ENCODE results near the gene MEGF11. TPM values are rescaled to one million over a fixed set of nuclear protein-coding genes. Genes with fewer than 3 reads are reported as not detected.

MEGF11 gene
- total RNA-seq, 1 donor from 2014 or later = 6.2 TPM

DNA sequence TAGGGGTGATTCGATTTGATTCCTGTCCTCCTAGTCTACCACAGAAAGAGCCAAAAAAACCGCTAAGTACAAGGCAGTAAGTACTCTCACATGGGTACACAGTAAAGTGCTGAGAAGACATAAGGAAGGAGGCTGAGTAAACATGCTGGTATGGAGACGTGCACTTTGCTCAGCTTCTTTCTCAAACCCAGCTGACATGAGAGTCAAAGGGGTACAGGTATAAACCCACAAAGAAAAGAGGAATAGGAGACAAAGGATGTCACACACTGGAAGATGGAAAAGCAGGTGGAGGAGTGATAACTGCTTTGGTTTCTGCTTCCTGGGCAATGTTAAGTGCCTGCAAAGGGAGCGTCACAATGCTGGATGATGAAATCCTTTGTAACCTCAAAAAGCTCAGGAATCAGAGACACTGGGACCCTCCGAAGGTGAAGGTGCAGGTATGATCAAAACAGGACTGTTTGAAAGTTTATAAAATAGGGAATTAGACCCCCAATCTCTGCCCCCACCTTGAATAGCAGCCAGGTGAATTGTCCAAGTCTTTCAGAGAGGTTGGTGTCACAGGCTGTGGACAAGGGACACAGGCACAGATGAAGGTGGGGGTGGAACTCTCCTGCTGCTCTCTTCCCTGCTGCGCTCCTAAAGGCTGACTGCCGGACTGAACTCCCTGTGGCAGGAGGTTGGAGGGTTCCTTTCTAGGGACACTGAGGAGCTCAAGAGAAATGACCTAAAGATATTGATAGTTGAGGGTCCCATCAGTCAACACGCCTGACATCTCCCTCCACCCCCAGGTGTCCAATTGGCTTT, 282.4 kb downstream of the MEGF11 start:
- no peak for DNase-seq (ENCODE audit: low read depth)

DNA sequence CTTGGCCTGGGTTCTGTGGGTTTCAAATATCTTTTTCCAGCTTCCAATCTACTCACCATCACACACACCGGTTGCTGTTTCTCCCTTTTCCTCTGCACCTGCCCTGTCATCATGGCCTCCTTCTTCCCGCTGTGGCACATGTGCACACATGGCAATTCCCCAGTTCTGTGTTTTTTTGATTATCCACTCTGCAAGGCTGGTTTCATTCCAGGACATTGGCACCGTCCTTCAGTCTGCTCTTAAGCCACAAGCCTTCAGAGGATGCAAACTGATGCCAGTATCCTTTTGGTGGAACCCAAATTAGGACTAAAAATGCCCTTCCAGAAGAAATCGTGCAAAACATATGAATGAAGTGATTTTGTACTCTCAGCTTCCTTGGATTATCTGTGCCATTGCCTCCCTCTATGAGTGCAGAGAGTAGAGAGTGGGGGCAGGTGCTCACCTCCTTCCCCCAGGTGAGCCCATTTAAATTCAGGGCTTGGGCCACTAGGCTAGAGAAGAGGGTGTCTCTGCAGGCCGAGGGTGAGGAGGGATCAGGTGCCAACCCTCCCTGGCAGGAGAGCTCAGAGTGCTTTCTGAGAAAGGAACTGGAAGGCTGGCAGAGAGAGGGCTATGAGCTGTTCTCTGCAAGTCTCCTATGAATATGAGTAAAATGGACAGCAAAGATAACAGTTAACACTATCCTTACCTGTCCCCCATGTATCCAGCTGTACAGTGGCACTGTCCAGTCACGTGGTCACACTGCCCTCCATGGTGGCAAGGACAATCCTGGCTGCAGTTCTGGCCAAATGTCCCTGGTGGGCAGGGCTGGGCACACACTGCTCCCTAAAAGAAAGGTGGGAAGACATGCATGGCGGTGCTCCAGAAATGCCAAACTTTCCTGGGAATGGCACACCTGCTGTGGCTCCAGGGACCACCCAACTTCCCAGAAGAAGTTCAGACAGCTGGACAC, 283.4 kb downstream of the MEGF11 start:
- no peak for DNase-seq (ENCODE audit: low read depth)

DNA sequence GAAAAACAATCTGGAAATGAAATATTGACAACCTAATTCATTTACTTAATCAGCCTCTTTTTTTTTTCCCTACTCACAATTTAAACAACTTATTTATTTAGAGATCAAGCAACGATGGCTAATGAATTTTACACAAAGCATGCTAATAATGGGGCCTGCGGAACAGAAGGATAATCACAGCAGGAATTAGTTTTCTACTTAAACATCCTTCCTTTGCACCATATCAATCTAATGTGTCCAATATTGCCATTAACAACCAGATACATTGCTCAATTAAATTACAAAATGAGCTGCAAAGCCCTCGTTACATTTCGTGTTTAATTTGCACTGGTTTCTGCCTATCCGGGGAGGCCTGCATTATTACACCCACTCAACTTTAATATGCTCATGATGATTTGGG, 285.0 kb downstream of the MEGF11 start:
- no peak for DNase-seq (ENCODE audit: low read depth)

DNA sequence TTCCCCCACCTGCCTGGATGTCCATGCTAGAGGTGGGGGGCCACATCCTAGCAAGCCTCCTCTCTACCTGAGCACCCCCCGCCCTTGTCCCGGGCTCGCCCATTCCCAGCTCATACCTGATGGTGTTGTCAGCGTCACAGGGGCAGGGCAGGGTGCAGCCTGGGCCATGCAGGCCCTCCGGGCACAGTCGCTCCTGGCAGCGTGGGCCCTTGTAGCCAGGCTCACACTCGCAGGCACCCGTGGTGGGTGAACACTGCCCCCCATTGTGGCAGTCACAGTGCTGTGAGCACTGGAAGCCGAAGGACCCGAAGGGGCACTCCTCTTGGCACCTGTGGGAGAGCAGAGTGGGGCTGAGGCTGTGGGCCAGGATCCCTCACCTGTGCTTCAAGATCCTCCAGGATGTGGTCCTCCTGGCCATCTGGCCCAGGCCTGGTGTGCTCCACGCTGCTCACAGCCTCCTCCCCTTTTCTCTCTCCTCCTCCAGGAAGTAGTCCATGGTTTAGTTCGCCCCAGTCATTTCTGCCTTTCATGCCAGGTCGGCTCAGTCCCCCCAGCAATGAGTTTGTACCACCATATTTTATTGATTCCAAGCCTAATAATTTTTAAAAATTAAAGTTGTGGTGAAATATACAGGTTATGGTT, 288.6 kb downstream of the MEGF11 start:
- DNase-seq (ENCODE audit: low read depth) = no peak

DNA sequence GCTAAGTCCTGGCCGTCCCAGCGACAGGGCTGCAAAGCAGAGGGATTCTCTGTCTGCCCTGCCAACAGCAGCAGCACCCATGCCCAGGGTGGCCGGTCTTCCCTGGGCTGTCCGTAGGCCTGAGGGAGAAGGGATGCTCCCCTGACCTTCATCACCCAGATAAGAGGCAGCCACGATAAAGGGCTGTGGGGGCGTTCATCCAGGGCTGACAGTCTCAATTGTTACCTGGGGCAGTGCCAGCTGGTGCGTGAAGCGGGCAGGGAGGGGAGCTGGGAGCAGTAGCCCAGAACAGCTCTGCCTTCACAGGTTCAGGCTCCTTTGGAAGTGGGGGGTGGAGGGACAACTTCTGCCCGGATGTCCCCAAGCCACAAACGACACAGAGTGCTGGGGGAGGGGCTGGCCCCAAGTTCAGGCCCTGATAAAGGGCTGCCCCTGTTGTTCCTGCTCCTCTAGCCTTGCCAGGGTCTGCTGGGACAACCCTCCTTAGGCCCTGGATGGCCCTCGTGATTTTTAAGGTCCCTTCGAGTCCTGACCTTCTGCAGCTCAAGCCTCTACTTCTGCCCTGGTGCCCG, 289.6 kb downstream of the MEGF11 start:
- no peak for DNase-seq (ENCODE audit: low read depth)

DNA sequence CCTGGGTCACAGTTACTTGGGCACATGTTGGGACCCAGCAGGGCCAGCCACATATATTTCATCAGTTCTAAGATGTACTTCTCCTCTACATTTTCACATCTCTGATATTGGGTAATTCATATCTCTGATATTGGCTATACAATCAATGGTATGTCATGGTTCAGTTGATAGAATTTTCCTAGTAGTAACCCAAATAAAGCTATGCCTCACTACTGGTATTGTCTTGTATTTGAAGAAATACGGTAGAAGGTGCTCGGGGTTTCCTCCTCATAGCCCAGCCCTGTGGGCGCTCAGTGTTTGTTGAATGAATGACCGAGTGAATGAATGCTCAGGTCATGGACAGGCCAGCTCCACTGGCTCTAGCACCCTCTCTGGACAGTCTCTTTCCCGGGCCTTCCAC, 290.2 kb downstream of the MEGF11 start:
- no peak for DNase-seq (ENCODE audit: low read depth)

DNA sequence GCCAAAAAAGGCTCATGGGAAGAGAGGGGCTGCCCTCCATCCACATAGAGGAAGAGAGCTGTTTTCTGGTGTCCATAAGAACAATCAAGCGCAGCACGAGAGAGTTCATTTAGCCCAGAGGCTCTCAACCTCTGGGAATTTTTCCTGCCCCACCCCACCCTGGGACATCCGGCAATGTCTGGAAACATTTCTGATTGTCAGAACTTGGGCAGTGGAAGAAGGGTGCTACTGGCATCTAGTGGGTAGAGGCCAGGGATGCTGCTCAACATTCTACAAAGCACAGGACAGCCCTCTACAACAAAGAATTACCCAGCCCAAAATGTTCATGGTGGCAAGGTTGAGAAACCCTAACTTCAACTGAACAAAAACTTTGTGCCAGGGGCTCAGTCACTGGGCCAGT, 291.4 kb downstream of the MEGF11 start:
- DNase-seq (ENCODE audit: low read depth) = no peak

DNA sequence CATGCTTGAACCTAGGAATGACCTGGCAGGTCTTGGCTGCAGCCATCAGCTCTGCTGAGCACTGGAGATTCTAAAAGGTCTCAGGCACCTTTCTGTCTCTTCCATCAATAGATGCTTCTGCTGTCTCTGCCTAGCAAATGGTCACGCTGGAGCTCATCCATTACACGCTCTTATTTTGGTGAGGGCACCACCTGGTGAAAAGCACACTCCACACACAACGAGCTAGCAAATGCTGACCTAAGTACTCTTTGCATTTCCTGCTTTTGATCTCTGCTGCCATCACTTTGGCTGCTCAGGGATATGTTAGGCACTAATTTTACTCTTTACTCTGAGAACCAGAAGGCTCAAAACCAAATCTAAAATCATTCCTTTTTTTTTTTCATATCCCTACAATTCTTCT, 293.0 kb downstream of the MEGF11 start:
- no peak for DNase-seq (ENCODE audit: low read depth)

DNA sequence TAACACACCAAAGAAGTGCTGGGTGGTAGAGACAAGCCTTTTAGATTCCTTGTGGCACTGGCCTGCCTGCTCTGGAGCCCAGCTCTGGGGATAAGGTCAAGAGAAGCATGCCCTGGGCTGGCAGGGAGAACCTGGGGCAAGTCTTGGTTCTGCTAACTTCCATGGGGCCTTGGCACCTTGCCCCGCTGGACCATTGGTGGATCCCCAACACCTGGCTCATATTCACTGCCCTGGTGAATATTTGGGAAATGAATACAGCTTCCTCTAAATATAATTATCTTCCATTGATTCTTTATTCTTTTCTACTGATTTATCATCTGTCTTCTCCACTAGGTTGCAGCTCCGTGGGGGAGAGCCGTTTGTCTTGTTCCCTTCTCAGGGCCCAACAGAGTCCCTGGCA, 294.7 kb downstream of the MEGF11 start:
- DNase-seq (ENCODE audit: low read depth) = no peak

DNA sequence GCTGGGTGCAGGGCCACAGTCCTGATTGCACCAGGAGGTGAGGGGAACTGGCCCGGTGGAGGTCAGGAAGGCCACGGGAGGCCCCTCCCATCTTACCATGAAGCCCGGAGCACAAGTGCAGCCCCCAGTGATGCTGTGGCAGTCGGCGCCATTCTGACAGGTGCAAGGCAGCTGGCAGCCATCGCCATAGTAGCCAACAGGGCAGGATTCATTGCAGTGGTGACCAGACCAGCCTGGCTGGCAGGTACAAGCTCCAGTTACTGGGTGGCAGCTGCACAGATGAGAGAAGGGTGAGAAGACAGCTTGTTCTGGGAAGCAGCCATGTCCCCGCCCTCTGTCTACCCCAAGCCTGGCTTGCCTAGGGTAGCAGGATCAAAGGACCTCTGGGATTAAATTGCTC, 296.1 kb downstream of the MEGF11 start:
- no peak for DNase-seq (ENCODE audit: low read depth)

DNA sequence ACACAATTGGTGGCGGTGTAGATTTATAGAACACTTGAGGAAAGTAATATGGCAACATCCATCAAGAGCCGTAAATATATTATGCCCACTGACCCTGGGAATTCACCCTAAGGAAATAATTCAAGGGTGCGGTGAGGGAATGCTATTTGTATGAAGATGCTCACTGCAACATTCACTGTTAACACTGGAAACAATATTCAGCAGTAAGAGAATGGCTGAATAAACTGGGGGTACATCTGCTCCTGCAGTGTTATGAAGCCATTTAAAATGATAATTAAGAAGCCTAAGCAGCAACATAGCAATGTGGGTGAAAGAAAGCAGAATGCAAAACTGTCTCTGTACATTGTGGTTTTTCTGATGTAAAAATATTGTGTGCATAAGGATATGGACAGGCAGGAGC, 296.7 kb downstream of the MEGF11 start:
- DNase-seq (ENCODE audit: low read depth) = no peak

DNA sequence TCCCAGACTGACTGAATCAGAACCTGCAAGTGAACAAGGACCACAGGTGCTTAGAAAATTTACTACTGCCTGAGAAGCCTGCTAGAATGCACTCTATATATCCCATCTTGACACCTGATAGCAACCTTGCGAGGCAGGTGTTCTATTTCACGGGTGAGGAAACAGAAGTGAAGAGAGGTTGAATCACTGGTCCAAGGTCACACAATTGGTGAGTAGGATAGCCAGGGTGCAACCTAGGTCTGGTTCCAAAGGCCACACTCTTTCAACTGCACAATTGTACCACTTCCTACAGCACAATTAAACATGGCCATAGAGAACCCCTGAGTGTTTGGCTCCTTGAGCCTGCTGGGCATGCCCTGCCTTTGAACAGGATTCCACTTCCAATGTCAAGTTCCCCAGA, 297.2 kb downstream of the MEGF11 start:
- DNase-seq (ENCODE audit: low read depth) = no peak

DNA sequence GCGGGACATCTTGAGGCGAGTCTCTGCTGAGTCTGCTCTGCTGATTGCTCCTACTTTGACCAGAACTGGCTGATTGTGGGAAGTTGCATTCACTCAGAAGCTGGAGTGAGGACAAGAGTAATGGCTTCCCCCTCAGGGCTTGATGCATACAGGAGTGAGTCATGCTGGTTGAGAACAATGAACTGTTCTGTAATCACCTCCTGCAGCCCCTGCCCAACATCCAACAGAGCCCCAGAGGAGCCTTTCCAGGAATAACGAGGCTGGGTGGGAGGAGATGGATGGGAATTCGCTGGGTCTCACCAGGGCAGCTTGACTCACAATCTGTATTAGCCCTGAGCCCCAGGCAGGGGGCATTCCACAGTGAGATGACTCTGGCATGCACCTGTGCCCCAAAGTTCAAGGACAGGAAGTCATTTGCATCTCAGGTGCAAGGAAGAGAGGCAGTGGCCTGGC, 299.2 kb downstream of the MEGF11 start:
- DNase-seq (ENCODE audit: low read depth) = peak; percentile 98

DNA sequence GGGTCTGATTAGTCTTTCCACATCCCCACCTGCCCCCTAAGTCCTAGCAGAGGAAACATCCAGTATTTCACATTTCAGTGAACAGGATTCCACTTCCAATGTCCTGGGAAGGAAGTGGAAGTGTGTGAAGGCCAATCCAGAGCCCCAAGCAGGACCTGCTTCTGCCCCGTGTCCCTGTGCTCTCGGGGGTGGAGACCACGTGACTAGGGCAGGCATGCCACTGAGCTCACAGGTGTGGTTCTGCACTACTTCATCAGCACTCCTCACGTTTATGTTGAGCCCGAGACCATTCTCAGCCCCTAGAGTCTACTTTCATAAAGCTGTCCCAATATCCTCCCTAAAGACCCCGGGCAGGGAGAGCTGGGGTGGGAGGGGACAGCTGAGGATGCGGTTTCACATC, 299.9 kb downstream of the MEGF11 start:
- no peak for DNase-seq (ENCODE audit: low read depth)

DNA sequence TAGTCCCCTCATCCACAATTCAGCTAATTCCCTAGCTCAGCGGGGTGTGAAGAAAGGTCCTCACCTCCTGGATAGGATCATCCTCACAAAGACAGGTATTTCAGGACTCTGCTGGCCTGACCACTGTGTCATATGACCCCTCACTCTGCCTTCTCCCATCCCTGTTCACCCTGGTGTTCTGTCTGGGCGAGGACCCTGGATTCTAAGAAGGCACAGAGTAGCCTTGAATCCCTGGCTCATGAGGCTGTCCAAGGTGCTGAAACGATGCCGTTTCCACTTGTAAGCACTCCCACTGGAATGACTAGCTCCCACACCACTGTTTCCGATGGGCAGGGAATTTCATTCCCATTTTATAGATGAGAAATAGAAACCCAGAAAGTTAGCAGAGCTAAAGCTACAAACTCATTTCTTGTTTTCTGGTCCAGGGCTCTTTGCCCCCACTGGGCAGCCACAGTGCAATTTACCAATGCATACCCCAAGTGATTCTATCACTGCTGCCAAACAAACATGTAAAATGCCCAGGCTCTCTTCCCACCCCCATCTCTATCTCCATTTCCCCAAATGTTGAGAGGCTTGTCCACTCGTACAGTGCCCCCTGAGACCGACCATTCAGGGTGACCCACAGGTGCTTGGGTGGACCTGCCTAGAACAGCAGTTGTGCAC, 301.0 kb downstream of the MEGF11 start:
- peak; percentile 74 for DNase-seq (ENCODE audit: low read depth)

DNA sequence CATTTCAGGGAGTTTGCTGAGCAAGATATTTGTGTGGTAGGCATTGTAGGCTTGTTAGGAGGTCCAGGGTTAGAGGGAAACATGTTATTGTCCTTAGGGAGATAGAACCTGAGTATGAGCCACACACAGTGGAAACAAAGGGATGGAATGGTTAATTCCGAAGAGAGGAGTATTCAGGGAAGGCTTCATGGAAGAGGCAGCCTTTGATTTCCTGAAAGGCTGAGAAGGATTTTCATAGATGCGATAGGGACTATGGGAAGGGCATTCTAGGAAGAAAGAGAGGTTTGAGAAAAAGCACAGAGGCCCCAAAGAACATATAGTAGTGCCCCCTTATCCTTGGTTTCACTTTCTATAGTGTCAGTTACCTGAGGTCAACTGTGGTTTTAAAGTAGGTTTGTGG, 302.5 kb downstream of the MEGF11 start:
- no peak for DNase-seq (ENCODE audit: low read depth)

DNA sequence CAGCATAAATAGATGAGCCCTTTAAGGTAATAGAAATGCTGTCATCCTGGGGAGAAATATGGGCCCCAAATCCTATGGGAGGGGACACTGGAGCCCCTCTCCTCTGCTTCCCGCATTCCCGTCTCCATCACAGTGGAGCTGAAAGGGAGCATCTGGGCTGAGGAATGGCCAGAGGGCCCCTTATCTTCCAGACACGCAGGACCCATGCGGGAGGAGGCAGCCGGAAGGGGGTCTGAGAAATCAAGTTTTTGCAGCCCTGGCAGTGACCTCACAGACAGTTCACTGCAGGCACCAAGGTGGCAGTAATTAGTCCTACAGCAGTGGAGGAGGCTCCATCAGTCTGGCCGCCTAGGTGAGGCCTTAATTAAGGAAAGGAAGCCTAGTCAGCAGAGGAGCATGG, 304.1 kb downstream of the MEGF11 start:
- no peak for DNase-seq (ENCODE audit: low read depth)

DNA sequence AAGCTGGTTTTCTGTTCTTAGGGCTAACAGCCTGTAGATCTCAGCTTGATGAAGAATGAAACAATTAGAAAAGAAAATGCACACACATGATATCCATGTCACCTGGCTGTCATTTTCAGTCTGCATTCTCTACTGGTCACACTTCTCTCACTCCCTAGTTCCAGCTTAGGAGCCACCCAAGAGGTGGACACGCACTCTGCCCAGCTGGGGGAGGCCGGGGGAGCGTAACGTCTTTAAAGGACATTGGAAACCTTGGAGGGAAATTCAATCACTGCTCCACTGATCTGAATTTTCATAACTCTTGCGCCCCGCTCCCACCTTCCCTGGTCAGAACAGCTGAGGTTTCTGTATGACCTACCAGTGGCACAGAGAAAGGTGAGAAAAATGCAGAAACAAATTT, 304.5 kb downstream of the MEGF11 start:
- no peak for DNase-seq (ENCODE audit: low read depth)

DNA sequence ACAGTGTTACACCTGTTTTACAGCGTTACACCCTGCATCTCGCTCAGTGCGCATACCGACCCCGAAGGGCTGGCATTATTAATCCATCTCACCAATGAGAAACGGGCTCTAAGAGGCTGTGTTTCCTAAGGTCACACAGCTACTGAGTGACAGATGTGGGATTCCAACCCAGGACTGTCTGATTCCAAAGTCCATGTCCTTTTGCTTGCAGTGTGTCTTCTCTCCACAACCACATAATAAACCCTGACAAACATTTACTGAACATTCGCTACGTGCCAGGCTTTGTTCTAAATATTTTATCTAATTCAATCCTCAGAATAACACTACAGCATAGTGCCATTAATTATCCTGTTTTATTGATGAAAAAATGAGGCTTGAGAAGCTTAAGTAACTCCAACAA, 305.2 kb downstream of the MEGF11 start:
- no peak for DNase-seq (ENCODE audit: low read depth)

DNA sequence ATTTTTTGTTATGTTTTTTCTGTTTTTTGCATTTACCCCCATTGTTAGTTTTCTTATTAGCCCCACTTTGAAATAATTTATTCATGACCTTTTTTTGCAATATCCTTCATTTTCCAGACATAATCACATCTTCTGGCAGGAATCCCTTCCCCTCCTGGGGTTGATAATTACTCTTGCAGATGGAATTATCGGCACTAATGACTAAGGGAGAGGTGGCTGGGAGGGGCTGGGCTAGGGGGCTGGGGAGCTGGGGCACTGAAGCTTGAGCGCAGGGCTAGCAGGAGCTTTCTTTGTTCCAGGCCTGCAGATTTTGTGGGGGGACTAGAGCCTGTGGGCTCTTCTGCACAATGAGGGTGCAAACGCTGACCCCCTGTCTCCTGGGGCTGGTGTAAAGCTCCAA, 306.5 kb downstream of the MEGF11 start:
- DNase-seq (ENCODE audit: low read depth) = no peak

DNA sequence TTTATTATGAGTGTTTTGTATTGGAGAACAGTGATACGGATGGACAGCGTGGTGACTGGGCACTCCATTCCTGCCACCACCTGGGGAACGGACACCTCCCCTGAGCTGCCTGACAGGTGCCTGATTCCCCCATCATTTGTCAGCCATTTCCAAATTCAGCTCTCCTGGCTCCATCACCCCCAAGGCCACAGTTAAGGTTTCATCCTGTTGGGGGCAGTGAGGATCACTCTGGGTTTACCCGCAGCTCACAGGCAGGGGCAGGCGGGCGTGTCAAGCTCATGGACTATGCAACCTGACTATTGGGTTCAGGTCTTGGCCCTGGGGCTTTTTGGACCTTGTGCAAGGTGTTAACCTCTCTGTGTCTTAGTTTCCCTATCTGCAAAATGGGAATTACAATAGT, 307.9 kb downstream of the MEGF11 start:
- no peak for DNase-seq (ENCODE audit: low read depth)

DNA sequence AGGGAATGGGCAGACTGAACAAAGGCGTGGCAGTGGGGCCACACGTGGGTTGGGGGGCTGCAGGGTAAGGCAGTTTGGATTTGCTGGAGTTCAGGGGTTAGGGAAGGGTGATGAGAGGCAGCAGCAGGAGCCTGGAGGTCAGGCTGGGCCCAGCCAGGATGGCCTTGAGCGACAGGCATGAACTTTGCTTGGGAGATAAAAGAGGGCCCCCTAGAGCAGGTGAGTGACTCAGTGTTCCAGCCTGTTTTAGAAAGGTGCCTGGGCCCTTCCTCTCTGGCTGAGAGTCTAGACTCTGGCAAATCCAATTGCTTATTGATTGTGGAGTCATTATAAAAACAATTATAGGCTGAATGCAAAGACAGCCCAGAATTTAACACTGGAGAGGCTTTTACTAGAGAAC, 309.1 kb downstream of the MEGF11 start:
- no peak for DNase-seq (ENCODE audit: low read depth)

Data from renal cortical epithelial cell (primary cell).